NCI-H82 (cell line): Measurements from ENCODE around the gene OR4K17.
"Not testable (repeated sequence)": the region's sequence is repeated elsewhere in the genome, so short reads cannot be mapped to it uniquely, and the experiment has no call there.

Experiments
- DNase-seq: peaks from one replicate; lab custom pipeline; 2025; lab: John Stamatoyannopoulos, UW

The OR4K17 gene, protein sequence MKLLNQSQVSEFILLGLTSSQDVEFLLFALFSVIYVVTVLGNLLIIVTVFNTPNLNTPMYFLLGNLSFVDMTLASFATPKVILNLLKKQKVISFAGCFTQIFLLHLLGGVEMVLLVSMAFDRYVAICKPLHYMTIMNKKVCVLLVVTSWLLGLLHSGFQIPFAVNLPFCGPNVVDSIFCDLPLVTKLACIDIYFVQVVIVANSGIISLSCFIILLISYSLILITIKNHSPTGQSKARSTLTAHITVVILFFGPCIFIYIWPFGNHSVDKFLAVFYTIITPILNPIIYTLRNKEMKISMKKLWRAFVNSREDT

GRCh38 chr14:20110438-20110837 is at the start of gene OR4K17:
OR4K17 (plus strand) TSS chr14:20110739; CDS start chr14:20117500, 6,761 bp downstream.
- no peak for DNase-seq

GRCh38 chr14:20092050-20092449 is 18.5 kb upstream of the OR4K17 start:
- no peak for DNase-seq

- no peak for DNase-seq
These were observed 17.1 kb upstream of the OR4K17 start for GRCh38 chr14:20093442-20093841.

- DNase-seq: not testable (repeated sequence)
These were observed 11.4 kb upstream of the OR4K17 start for GRCh38 chr14:20098926-20099770.

- no peak for DNase-seq
These were observed 1.8 kb downstream of the OR4K17 start for GRCh38 chr14:20112321-20112720.

- no peak for DNase-seq
These were observed 6.2 kb downstream of the OR4K17 start for GRCh38 chr14:20116748-20117147.

DNA sequence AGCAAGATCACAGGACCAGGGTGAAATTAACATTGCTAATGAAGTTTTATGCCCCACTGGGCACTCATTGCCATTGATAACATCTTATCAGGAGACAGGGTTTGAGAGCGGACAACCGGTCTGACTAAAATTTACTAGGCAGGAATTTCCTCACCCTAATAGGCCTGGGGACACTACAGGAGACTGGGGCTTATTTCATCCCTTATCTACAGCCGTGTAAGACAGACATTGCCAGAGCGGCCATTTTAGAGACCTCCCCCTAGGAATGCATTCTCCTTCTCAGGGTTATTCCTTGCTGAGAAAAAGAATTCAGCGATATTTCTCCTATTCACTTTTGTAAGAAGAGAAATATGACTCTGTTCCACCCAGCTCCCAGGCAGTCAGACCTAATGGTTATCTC is 8.3 kb downstream of the OR4K17 start:
- DNase-seq: no peak

DNA sequence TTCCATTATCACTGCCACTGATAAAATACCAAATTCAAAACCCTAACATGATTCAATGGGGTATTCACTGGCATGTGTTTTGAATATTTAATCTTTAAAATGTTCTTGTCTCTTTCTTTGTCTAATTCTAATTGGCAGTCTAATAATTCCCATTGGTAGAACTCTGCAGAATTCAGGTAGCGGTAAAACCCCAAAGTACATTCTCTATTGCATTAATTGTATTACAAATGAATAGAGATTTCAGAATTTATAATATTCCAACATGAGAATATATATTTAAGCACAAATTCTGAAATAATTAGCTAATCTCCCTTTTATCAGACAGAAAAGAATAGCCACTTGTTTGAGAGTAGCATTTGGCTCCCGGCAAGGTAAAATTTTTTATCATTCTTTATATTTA is 28.0 kb downstream of the OR4K17 start, which contains the start of gene OR4N5:
OR4N5 (plus strand) TSS at position 301 of the 400 bp plus-strand sequence. CDS start 4,916 bp downstream, outside the sequence.
- DNase-seq: no peak

- peak; percentile 4 for DNase-seq
These were observed 33.4 kb downstream of the OR4K17 start for GRCh38 chr14:20143911-20144310.

GRCh38 chr14:20144820-20145219 is 34.3 kb downstream of the OR4K17 start:
- DNase-seq: no peak

DNA sequence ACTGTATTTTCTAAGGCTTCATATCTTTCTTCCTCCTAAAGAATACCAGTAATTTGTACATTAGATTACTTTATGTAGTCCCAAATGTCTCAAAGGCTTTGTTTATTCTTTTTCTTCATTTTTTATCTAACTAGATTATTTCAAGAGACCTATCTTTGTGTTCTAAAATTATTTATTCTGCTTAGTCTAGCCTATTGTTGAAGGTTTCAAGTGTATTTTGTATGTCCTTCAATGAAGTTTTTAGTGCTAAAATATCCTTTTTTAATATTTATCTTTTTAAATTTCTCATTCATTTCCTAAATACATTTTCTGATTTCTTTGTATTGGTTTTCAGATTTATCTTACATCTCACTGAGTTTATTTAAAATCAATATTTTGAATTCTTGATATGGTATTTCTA is 53.9 kb downstream of the OR4K17 start:
- no peak for DNase-seq

DNA sequence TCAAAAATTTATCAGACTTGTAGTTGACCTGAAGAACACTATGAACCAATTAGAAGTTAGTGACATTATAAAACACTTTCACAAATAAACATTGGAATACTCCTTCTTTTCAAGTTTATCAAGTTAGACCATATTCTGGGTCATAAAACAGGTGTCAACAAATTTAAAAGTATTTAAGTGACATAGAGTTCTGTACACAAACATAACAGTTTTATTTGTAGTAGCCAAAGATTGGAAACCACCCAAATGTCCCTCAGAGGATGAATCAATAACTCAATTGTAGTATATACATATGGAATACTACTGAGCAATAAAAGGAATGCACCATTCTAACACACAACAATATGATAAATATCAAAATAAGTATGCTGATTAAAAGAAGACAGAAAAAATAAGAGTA is 56.6 kb downstream of the OR4K17 start:
- DNase-seq: no peak

GRCh38 chr14:20169852-20170251 is 59.3 kb downstream of the OR4K17 start:
- DNase-seq: not testable (repeated sequence)
